ENCODE measurements around the gene S100A5.

The S100A5 gene

GRCh38 chr1:153513023-153513422 lies 27.7 kb downstream of the S100A5 start:
- no peaks in the 10 kb centered on the region for H4K20me1 ChIP-seq (ENCODE audit: insufficient read depth, low read length)
- H3K4me2 ChIP-seq (ENCODE audit: insufficient read depth, low read length): no peak overlapping the region
- no peak for DNase-seq
- H3K4me3 ChIP-seq (ENCODE audit: low read depth in 1 of 2, low read length in 2 of 2): no peak overlapping the region
- H3K36me3 ChIP-seq (ENCODE audit: insufficient read depth, low read length): no peaks in the 10 kb centered on the region
- H3K27ac ChIP-seq (ENCODE audit: low read length): no peak overlapping the region
- no peaks in the 10 kb centered on the region for H3K79me2 ChIP-seq (ENCODE audit: insufficient read depth, low read length)
- no peaks in the 10 kb centered on the region for H3K27me3 ChIP-seq (ENCODE audit: insufficient read depth, low read length, poor library complexity)
- ATAC-seq (ENCODE audit: insufficient read depth, low read depth): no peak
- no peak for TF ChIP-seq EZH2 (IDR thresholded peaks at IDR 0.05; ENCODE audit: borderline replicate concordance, low read depth, low read length, severe bottlenecking)
- TF ChIP-seq CTCF (IDR thresholded peaks at IDR 0.05; ENCODE audit: borderline replicate concordance, extremely low read depth, low read length, poor library complexity, severe bottlenecking): peak; percentile 24
- H3K9ac ChIP-seq (ENCODE audit: low read depth, low read length): no peak overlapping the region
- H2AFZ ChIP-seq (ENCODE audit: low read depth, low read length): no peak overlapping the region
- H3K9me3 ChIP-seq (ENCODE audit: insufficient read depth, low read length, severe bottlenecking): no peaks in the 10 kb centered on the region
- H3K4me1 ChIP-seq (ENCODE audit: insufficient read depth, low read length): peaks cover 5% of the 10 kb centered on the region; the same call in 1 of the 2 replicates

- Histone ChIP-seq H3K9me3 (ENCODE audit: insufficient read depth, low read length, severe bottlenecking) (no peaks in the 10 kb centered on the region), H3K4me2 (ENCODE audit: insufficient read depth, low read length) (no peak overlapping the region), H3K4me3 (ENCODE audit: low read depth in 1 of 2, low read length in 2 of 2) (no peak overlapping the region), H3K27me3 (ENCODE audit: insufficient read depth, low read length, poor library complexity) (no peaks in the 10 kb centered on the region), H3K4me1 (ENCODE audit: insufficient read depth, low read length) (peaks cover 5% of the 10 kb centered on the region; the same call in 1 of the 2 replicates), H3K9ac (ENCODE audit: low read depth, low read length) (no peak overlapping the region), H3K27ac (ENCODE audit: low read length) (no peak overlapping the region), H4K20me1 (ENCODE audit: insufficient read depth, low read length) (no peaks in the 10 kb centered on the region), H3K79me2 (ENCODE audit: insufficient read depth, low read length) (no peaks in the 10 kb centered on the region), H2AFZ (ENCODE audit: low read depth, low read length) (peak overlapping the region; percentile 57), H3K36me3 (ENCODE audit: insufficient read depth, low read length) (no peaks in the 10 kb centered on the region)
- DNase-seq: peak; percentile 78
- ATAC-seq (ENCODE audit: insufficient read depth, low read depth): peak; percentile 93
- TF ChIP-seq CTCF (IDR thresholded peaks at IDR 0.05; ENCODE audit: borderline replicate concordance, extremely low read depth, low read length, poor library complexity, severe bottlenecking) (peak; percentile 97), EZH2 (IDR thresholded peaks at IDR 0.05; ENCODE audit: borderline replicate concordance, low read depth, low read length, severe bottlenecking) (no peak)
Measured at GRCh38 chr1:153510984-153511410, 29.7 kb downstream of the S100A5 start.

- TF ChIP-seq CTCF (IDR thresholded peaks at IDR 0.05; ENCODE audit: borderline replicate concordance, extremely low read depth, low read length, poor library complexity, severe bottlenecking): peak; percentile 85
- no peak for TF ChIP-seq EZH2 (IDR thresholded peaks at IDR 0.05; ENCODE audit: borderline replicate concordance, low read depth, low read length, severe bottlenecking)
- Histone ChIP-seq H3K27ac (ENCODE audit: low read length) (no peak overlapping the region), H3K9me3 (ENCODE audit: insufficient read depth, low read length, severe bottlenecking) (no peaks in the 10 kb centered on the region), H3K4me2 (ENCODE audit: insufficient read depth, low read length) (no peak overlapping the region), H3K4me3 (ENCODE audit: low read depth in 1 of 2, low read length in 2 of 2) (no peak overlapping the region), H3K4me1 (ENCODE audit: insufficient read depth, low read length) (peaks cover 5% of the 10 kb centered on the region; the same call in 1 of the 2 replicates), H4K20me1 (ENCODE audit: insufficient read depth, low read length) (no peaks in the 10 kb centered on the region), H3K79me2 (ENCODE audit: insufficient read depth, low read length) (no peaks in the 10 kb centered on the region), H3K27me3 (ENCODE audit: insufficient read depth, low read length, poor library complexity) (peaks cover 5% of the 10 kb centered on the region), H2AFZ (ENCODE audit: low read depth, low read length) (no peak overlapping the region), H3K9ac (ENCODE audit: low read depth, low read length) (no peak overlapping the region), H3K36me3 (ENCODE audit: insufficient read depth, low read length) (no peaks in the 10 kb centered on the region)
- ATAC-seq (ENCODE audit: insufficient read depth, low read depth): peak; percentile 76
- DNase-seq: peak; percentile 68
Measured at GRCh38 chr1:153509729-153510354, 30.9 kb downstream of the S100A5 start.
